Bronchial epithelial cell (primary cell): ENCODE measurements around the gene ARFIP1. TPM values are rescaled to one million over a fixed set of nuclear protein-coding genes. Genes with fewer than 3 reads are reported as not detected.

Source experiments
- DNase-seq: peaks from one replicate; pipeline ENCODE4 v3.0.0-alpha.2; 2010; ENCODE audit warnings: low read depth
- FAIRE-seq: peaks from 2 replicates; lab custom pipeline; 2011; peaks lifted over from hg19 to GRCh38; lab: Jason Lieb, UNC
- H3K27me3 ChIP-seq: 2 replicates; pipeline ENCODE4 v1.5.1; 2011; ENCODE audit warnings: low read length; ENCODE audit not compliant: control insufficient read depth, insufficient read depth
- H3K36me3 ChIP-seq: 2 replicates; pipeline ENCODE4 v1.5.1; 2011; ENCODE audit warnings: low read length; ENCODE audit not compliant: control insufficient read depth, insufficient read depth
- H3K4me3 ChIP-seq: 2 replicates; pipeline ENCODE4 v1.5.1; 2011; ENCODE audit warnings: mild to moderate bottlenecking, low read depth, low read length, control low read depth
- total RNA-seq: library from RNA; depleted of rRNA; stranded (reverse); fragments of >200 nt; gene quantifications from 2 replicates; pipeline ENCODE4 v1.2.1, GENCODE V29; 2014
- TF ChIP-seq, protein P1 (sequence below): IDR thresholded peaks from 2 replicates; pipeline ENCODE4 v1.5.1; 2011; ENCODE audit warnings: mild to moderate bottlenecking, moderate library complexity, low read length, control low read depth, inconsistent platforms; ENCODE audit not compliant: insufficient read depth, severe bottlenecking

ARFIP1 gene, protein sequence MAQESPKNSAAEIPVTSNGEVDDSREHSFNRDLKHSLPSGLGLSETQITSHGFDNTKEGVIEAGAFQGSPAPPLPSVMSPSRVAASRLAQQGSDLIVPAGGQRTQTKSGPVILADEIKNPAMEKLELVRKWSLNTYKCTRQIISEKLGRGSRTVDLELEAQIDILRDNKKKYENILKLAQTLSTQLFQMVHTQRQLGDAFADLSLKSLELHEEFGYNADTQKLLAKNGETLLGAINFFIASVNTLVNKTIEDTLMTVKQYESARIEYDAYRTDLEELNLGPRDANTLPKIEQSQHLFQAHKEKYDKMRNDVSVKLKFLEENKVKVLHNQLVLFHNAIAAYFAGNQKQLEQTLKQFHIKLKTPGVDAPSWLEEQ
- total RNA-seq: 35.8 and 41.7 TPM in 2 replicates

DNA sequence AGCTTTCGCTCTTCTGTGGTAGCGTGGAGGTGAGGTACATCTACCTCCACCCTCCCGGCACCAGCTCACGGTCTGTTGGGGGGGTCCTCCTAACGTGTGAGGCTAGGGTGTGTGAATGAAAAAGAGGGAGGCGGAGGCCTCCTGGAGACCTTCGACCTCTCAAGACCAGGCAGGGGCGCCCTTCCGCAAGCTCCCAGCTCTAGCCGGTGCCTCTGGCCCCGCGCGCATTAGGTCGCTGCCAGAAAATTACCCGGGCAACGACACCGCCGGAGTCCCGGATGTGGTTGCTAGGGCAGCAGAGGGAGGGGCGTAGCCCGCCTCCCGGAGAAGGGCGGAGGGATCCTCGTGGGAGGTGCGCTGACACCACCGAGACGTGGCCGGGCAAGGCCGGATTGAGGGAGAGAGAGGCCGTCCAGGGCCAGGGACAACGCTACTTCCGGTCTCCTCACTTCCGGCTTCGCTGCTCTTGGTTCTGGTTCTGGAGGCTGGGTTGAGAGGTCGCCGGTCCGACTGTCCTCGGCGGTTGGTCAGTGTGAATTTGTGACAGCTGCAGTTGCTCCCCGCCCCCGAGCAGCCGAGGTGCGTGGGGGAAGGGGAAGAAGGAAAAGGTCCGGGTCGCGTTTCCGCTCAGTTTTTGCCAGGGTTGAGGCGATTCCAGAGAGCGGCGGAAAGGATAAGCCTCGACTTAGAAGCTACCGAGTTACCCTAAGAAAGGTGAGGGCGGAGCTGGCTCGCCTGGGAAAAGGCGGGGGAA, at the start of gene ARFIP1, which contains the start of gene TIGD4:
ARFIP1 (plus strand) TSS at position 442 of the 754 bp plus-strand sequence. CDS start 49,680 bp downstream, outside the sequence.
TIGD4 (minus strand) TSS at position 218 of the 754 bp plus-strand sequence. CDS start 8,726 bp downstream, outside the sequence.
- FAIRE-seq: peak; percentile 47
- TF ChIP-seq, protein P1, sequence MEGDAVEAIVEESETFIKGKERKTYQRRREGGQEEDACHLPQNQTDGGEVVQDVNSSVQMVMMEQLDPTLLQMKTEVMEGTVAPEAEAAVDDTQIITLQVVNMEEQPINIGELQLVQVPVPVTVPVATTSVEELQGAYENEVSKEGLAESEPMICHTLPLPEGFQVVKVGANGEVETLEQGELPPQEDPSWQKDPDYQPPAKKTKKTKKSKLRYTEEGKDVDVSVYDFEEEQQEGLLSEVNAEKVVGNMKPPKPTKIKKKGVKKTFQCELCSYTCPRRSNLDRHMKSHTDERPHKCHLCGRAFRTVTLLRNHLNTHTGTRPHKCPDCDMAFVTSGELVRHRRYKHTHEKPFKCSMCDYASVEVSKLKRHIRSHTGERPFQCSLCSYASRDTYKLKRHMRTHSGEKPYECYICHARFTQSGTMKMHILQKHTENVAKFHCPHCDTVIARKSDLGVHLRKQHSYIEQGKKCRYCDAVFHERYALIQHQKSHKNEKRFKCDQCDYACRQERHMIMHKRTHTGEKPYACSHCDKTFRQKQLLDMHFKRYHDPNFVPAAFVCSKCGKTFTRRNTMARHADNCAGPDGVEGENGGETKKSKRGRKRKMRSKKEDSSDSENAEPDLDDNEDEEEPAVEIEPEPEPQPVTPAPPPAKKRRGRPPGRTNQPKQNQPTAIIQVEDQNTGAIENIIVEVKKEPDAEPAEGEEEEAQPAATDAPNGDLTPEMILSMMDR: peak; percentile 8
- H3K4me3 ChIP-seq: peak within 1 kb of the TSS; percentile 74
- H3K36me3 ChIP-seq: peaks cover 2% of the 10 kb centered on the region
- H3K27me3 ChIP-seq: no peaks in the 10 kb centered on the region
- peak; percentile 92 for DNase-seq

DNA sequence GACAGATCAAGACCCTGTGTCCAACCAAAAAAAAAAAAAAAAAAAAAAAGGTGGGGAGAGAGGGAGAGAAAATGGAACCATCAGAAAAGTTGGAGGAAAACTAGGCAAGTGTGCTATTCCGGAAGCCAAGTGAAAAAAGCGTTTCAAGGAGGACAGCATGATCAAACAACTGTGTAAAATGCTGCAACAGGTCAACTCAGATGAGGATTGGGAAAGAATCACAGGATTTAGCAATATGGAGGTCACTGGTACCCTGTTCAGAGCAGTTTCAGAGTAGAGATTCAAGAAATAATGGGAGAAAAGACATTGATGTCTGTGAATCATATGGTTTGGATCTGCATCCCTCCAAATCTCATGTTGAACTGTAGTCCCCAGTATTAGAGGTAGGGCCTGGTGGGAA, 47.8 kb upstream of the ARFIP1 start:
- Histone ChIP-seq H3K4me3 (no peak overlapping the region), H3K27me3 (no peaks in the 10 kb centered on the region), H3K36me3 (no peaks in the 10 kb centered on the region)
- FAIRE-seq (no peak), DNase-seq (no peak)
- TF ChIP-seq, protein P1: no peak

DNA sequence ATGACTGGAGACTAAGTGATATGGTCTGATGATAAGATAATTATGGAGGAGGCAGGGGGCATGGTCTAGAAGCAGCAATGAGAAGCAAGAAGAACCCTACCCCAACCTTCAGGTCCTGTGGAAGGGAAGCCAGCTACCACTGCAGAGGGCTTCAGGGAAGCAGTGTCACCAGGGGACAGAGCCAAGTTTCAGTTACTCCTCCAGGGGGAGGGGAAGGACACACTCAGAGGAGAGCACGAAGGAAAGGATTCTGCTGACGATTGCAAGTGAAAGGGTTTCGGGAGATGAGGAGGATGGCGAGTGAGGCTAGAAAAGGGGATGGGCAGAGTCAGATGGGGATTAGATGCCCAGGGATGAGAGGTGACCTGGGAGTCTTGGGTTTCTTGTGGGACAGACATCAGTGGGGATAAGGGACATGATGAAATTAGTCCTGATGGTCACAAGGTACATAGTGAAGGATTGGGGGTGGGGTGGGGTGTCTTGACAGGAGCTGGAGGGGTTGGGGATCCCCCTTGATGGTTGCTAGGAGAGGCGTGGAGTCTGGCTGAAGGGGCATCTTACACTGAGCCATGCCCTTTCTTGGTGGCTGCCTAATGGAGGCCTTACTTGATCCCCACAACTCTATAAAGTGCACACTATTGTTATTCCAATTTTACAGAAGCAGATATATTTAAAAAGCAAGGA, 45.6 kb upstream of the ARFIP1 start:
- TF ChIP-seq, protein P1: no peak
- DNase-seq: no peak
- H3K4me3 ChIP-seq: no peak overlapping the region
- H3K27me3 ChIP-seq: no peaks in the 10 kb centered on the region
- H3K36me3 ChIP-seq: no peaks in the 10 kb centered on the region
- no peak for FAIRE-seq

DNA sequence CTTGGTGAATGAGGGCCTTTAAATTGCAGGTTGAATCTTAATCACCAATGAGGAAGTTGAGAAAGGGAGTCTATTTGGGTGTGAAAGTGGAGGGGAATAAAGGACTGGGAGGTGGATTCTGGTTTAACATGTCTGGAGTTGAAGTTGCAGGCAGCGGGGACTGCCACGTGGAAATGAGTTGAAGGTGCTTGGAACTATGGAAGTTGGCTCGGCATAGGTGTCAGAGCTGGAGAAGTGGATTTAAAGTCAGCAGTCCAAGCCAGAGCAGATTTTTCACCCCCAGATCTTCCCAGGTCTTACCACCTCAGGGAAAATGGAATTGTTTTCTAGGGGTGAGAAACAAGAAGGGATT, 45.1 kb upstream of the ARFIP1 start:
- no peaks in the 10 kb centered on the region for H3K27me3 ChIP-seq
- FAIRE-seq (no peak), DNase-seq (no peak)
- H3K4me3 ChIP-seq: no peak overlapping the region
- TF ChIP-seq, protein P1: no peak
- H3K36me3 ChIP-seq: no peaks in the 10 kb centered on the region

DNA sequence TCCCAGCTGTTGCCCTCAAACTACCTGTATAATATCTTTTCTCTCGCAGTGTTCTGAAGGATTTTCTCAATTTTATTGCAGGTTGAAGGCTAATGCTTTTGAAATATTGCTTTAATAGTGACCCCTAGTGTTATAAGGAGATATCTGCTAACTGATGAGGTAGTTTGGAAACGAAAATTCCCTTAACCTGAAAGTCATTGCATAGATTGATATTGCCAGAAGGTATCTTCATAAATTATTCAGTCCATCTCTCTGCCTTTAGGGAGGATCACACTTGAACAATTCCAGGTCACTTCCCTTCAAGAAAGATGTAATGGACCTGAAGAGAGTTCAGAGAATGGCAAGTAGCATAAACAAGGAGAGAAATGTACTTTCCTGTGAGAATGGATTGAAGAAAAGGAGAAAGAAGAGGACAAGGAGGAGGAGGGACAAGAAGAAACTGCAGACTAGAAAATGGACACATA, 44.3 kb upstream of the ARFIP1 start:
- TF ChIP-seq, protein P1: peak; percentile 41
- FAIRE-seq (no peak), DNase-seq (peak; percentile 57)
- Histone ChIP-seq H3K27me3 (no peaks in the 10 kb centered on the region), H3K36me3 (no peaks in the 10 kb centered on the region), H3K4me3 (no peak overlapping the region)
